ENCODE data around the gene HACD2.

GRCh38 chr3:123491966-123492587 lies 92.8 kb downstream of the HACD2 start:
- TF ChIP-seq POLR2A (IDR thresholded peaks at IDR 0.05; ENCODE audit: borderline replicate concordance, extremely low read depth, insufficient read depth, insufficient read length), result no peak
- no peak for TF ChIP-seq ZFX (IDR thresholded peaks at IDR 0.05)
- TF ChIP-seq, protein P1, sequence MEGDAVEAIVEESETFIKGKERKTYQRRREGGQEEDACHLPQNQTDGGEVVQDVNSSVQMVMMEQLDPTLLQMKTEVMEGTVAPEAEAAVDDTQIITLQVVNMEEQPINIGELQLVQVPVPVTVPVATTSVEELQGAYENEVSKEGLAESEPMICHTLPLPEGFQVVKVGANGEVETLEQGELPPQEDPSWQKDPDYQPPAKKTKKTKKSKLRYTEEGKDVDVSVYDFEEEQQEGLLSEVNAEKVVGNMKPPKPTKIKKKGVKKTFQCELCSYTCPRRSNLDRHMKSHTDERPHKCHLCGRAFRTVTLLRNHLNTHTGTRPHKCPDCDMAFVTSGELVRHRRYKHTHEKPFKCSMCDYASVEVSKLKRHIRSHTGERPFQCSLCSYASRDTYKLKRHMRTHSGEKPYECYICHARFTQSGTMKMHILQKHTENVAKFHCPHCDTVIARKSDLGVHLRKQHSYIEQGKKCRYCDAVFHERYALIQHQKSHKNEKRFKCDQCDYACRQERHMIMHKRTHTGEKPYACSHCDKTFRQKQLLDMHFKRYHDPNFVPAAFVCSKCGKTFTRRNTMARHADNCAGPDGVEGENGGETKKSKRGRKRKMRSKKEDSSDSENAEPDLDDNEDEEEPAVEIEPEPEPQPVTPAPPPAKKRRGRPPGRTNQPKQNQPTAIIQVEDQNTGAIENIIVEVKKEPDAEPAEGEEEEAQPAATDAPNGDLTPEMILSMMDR (IDR thresholded peaks at IDR 0.05 in 2 of 3, conservative IDR thresholded peaks at IDR 0.05 in 1 of 3; ENCODE audit: borderline replicate concordance in 1 of 3, insufficient read depth in 1 of 3, low read depth in 2 of 3, low read length in 2 of 3), result no peak
- no peak for TF ChIP-seq EZH2 (IDR thresholded peaks at IDR 0.05)
- TF ChIP-seq JUND (IDR thresholded peaks at IDR 0.05), result no peak
- no peak for TF ChIP-seq ZNF274 (IDR thresholded peaks at IDR 0.05; ENCODE audit: low read depth, low read length)
- TF ChIP-seq POLR2AphosphoS5 (IDR thresholded peaks at IDR 0.05; ENCODE audit: low read depth, low read length), result no peak
- TF ChIP-seq ATF3 (IDR thresholded peaks at IDR 0.05), result no peak

Measured in HCT116 (cell line).